ENCODE results near the gene TMEM150C.

The TMEM150C gene

DNA sequence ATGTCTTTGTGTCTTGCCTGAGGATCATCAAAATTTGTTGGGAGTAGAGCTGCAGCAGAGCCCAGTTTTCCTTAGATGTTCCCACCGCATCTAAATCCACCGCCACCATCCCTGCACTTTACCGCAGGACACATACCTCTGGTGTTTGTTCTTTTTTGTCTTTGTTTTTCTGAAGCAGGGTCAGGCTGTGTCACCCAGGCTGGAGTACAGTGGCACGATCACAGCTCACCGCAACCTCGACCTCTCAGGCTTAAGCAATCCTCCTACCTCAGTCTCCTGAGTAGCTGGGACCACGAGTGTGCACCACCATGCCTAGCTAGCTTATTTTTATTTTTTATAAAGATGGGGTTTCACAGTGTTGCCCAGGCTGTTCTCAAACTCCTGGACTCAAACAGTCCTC is 126.8 kb downstream of the TMEM150C start:
- H3K4me3 ChIP-seq (ENCODE audit: low read depth, low read length): no peak overlapping the region
- TF ChIP-seq, protein P1, sequence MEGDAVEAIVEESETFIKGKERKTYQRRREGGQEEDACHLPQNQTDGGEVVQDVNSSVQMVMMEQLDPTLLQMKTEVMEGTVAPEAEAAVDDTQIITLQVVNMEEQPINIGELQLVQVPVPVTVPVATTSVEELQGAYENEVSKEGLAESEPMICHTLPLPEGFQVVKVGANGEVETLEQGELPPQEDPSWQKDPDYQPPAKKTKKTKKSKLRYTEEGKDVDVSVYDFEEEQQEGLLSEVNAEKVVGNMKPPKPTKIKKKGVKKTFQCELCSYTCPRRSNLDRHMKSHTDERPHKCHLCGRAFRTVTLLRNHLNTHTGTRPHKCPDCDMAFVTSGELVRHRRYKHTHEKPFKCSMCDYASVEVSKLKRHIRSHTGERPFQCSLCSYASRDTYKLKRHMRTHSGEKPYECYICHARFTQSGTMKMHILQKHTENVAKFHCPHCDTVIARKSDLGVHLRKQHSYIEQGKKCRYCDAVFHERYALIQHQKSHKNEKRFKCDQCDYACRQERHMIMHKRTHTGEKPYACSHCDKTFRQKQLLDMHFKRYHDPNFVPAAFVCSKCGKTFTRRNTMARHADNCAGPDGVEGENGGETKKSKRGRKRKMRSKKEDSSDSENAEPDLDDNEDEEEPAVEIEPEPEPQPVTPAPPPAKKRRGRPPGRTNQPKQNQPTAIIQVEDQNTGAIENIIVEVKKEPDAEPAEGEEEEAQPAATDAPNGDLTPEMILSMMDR (IDR thresholded peaks at IDR 0.05; ENCODE audit: control insufficient read depth, extremely low read depth, insufficient read depth): no peak
- DNase-seq (ENCODE audit: low read depth): no peak

DNA sequence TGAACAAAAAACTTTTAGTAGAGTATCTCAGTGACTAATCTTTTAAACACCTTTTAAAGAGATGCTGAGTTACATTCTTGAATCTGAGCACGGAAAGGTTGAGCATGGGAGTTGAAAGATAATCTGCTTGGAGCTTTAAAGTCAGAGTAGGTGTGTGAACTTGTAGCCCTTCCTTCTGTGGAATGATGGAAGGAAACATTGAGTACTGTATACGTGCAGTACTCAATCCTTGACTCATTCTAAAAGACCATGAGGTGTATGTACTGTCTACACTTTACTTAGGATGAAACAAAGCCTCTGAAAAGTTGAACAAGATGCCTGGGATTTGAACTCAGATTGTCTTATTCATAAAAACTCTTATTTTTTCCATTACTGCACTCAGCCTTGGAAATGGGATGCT is 128.0 kb downstream of the TMEM150C start:
- TF ChIP-seq, protein P1 (IDR thresholded peaks at IDR 0.05; ENCODE audit: control insufficient read depth, extremely low read depth, insufficient read depth): no peak
- DNase-seq (ENCODE audit: low read depth): no peak
- H3K4me3 ChIP-seq (ENCODE audit: low read depth, low read length): no peak overlapping the region

Data from LNCaP clone FGC (cell line).